ENCODE measurements around the gene LBH. TPM values are rescaled to one million over a fixed set of nuclear protein-coding genes. Genes with fewer than 3 reads are reported as not detected.

The LBH gene
- total RNA-seq (100 to 1,000 TPM; 115 to 121 TPM), polyA plus RNA-seq (156 TPM)

DNA sequence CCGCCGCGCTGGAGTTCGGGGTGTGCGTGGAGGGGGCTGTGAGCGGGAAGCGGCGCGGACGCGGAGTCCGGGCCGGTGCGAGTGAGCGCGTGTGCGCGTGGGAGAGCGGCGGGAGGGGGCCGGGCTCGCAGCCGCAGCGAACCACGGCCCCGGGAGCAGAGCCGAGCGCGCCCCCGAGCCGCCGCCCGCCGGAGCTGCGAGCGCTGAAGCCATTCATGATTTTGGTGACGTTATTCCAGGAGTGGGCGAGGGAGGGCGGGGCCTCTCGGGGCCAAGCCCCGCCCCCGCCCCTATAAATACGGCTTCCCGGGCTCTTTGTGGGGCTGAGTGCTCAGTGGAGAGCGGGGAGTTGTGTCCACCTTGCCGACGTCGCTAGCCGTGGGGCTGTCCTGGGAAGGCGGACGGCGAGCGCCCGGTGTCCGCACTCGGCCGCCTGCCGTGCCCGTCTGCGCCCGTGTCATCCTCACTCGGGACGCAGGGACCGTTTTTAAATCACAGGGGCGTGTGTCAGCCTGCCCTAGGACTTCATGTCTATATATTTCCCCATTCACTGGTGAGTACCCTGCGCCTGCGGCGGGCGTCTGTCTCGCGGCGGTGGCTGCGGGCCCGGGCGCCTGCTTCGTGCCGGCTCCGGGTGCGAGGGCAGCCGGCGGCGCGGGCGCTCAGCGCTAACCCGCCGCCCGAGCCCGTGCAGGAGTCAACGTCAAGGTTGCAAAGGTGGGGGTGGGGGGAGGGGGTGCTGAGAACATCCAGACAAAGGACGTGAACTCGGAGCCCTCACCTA lies at the start of gene LBH:
LBH (plus strand) TSS at position 323 of the 784 bp plus-strand sequence; CDS start at position 528, 205 bp downstream.
- Histone ChIP-seq H3K36me3 (ENCODE audit: insufficient read depth, low read length) (peaks cover 20% of the 10 kb centered on the region), H3K4me1 (ENCODE audit: insufficient read depth, low read length) (peaks cover 54% of the 10 kb centered on the region), H3K9me3 (ENCODE audit: low read length) (no peaks in the 10 kb centered on the region), H3K27ac (ENCODE audit: low read depth, low read length) (peak within 1 kb of the TSS; percentile 97), H3K27me3 (ENCODE audit: insufficient read depth, low read length, poor library complexity, severe bottlenecking) (no peaks in the 10 kb centered on the region), H3K4me3 (ENCODE audit: low read length) (peak within 1 kb of the TSS; percentile 88)
- H3K36me3 Mint-ChIP-seq, result peaks cover 8 to 36% (median 9%) of the 10 kb centered on the region in 3 donors
- peak within 1 kb of the TSS; percentile 86 to 98 (median 94) for H3K27ac Mint-ChIP-seq
- peak; percentile 85 to 96 (median 87) for DNase-seq
- ChIA-PET CTCF (interaction anchor here (1.4 to 23.4 kb wide), 12 partner anchors 8 to 480 kb away, joined by 4 to 285 read pairs (median 12); partner anchors contain the start of genes LCLAT1 and YPEL5), POLR2A (interaction anchor here (0.6 to 4.7 kb wide), 22 partner anchors 9 to 243 kb away, joined by 3 to 83 read pairs (median 5); partner anchors contain the start of genes LCLAT1 and YPEL5)
- H3K27me3 Mint-ChIP-seq, result peaks cover 0 to 7% of the 10 kb centered on the region in 2 donors
- peaks cover 56 to 68% (median 65%) of the 10 kb centered on the region in 3 donors for H3K4me1 Mint-ChIP-seq
- no peaks in the 10 kb centered on the region for H3K9me3 Mint-ChIP-seq
- peak within 1 kb of the TSS; percentile 88 to 96 (median 94) for H3K4me3 Mint-ChIP-seq

DNA sequence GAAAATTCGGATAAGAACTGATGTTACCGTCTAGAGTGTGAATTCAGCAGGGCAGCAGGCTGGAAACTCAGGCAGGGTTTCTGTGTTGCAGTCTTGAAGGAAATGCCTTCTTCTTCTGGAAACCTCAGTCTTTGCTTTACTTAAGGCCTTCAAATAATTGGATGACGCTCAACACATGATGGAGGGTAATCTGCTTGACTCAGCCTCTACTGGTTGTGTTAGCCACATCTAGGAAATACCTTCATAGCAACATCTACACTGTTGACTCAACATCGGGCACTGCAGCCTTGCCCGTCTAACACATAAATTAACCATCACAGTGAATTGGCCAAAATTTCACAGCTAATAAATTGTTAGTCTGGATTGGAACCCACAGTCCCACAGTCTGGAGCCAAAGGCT lies 47.3 kb upstream of the LBH start:
- Mint-ChIP-seq H3K4me3 (no peak overlapping the region), H3K4me1 (no peaks in the 10 kb centered on the region), H3K27ac (no peak overlapping the region), H3K36me3 (no peaks in the 10 kb centered on the region), H3K27me3 (peaks cover 3 to 8% of the 10 kb centered on the region in 2 donors), H3K9me3 (no peaks in the 10 kb centered on the region)
- Histone ChIP-seq H3K9me3 (ENCODE audit: low read length) (no peaks in the 10 kb centered on the region), H3K27me3 (ENCODE audit: insufficient read depth, low read length, poor library complexity, severe bottlenecking) (no peaks in the 10 kb centered on the region), H3K36me3 (ENCODE audit: insufficient read depth, low read length) (no peaks in the 10 kb centered on the region), H3K4me3 (ENCODE audit: low read length) (no peak overlapping the region), H3K27ac (ENCODE audit: low read depth, low read length) (no peak overlapping the region), H3K4me1 (ENCODE audit: insufficient read depth, low read length) (no peaks in the 10 kb centered on the region)
- DNase-seq, result no peak
- ChIA-PET POLR2A (no interaction called here), CTCF (no interaction called here)

DNA sequence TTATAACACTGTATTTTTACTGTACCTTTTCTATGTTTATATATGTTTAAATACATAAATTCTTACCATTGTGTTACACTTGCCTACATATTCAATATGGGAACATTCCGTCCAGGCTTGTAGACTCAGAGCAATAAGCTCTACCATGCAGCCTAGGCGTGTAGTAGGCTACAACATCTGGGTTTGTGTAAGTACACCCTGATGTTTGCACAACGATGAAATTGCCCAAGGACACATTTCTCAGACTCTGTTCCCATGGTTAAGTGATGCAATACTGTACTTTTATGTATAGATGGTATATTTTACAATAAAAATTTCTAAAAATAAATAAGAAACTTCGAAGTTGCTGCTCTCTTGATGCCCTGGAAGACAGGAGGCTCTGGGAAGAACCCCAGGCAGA lies 46.2 kb upstream of the LBH start:
- no peaks in the 10 kb centered on the region for H3K36me3 Mint-ChIP-seq
- no peak overlapping the region for H3K27ac ChIP-seq (ENCODE audit: low read depth, low read length)
- H3K4me1 ChIP-seq (ENCODE audit: insufficient read depth, low read length), result no peaks in the 10 kb centered on the region
- H3K4me1 Mint-ChIP-seq, result no peaks in the 10 kb centered on the region
- no peaks in the 10 kb centered on the region for H3K36me3 ChIP-seq (ENCODE audit: insufficient read depth, low read length)
- no peaks in the 10 kb centered on the region for H3K9me3 Mint-ChIP-seq
- H3K4me3 Mint-ChIP-seq, result no peak overlapping the region
- no peak overlapping the region for H3K4me3 ChIP-seq (ENCODE audit: low read length)
- peaks cover 0 to 8% of the 10 kb centered on the region in 2 donors for H3K27me3 Mint-ChIP-seq
- no peak for DNase-seq
- H3K27ac Mint-ChIP-seq, result no peak overlapping the region
- no peaks in the 10 kb centered on the region for H3K9me3 ChIP-seq (ENCODE audit: low read length)
- ChIA-PET POLR2A (no interaction called here), CTCF (interaction anchor here (0.7 kb wide), 1 partner anchor 526 kb away, joined by 3 read pairs; no protein-coding TSS in a partner anchor)
- no peaks in the 10 kb centered on the region for H3K27me3 ChIP-seq (ENCODE audit: insufficient read depth, low read length, poor library complexity, severe bottlenecking)

DNA sequence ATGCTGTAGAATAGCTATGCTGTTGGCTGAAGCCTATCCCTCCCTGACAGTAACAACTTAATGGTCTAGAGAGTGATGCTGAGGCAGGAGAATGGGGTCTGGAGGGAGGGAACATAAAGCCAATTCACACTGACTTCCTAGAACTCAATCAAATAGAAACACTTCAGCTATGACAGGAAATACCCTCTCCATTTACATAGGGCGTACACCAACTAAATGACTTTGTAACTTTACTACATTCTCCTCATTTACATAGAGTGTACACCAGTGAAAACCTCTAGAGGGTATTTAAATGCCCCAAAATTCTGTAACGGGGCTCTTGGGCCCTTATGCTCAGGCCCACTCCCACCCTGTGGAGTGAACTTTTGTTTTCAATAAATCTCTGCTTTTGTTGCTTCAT lies 43.0 kb upstream of the LBH start:
- H3K36me3 ChIP-seq (ENCODE audit: insufficient read depth, low read length), result no peaks in the 10 kb centered on the region
- ChIA-PET POLR2A (no interaction called here), CTCF (interaction anchor here (1.4 kb wide), 1 partner anchor 20 kb away, joined by 4 read pairs; no protein-coding TSS in a partner anchor)
- Mint-ChIP-seq H3K9me3 (no peaks in the 10 kb centered on the region), H3K4me1 (no peaks in the 10 kb centered on the region), H3K4me3 (no peak overlapping the region), H3K27ac (no peak overlapping the region), H3K27me3 (peaks cover 0 to 8% of the 10 kb centered on the region in 2 donors), H3K36me3 (peaks cover 0 to 2% (median 0%) of the 10 kb centered on the region in 3 donors)
- no peak overlapping the region for H3K4me3 ChIP-seq (ENCODE audit: low read length)
- H3K27ac ChIP-seq (ENCODE audit: low read depth, low read length), result no peak overlapping the region
- no peaks in the 10 kb centered on the region for H3K9me3 ChIP-seq (ENCODE audit: low read length)
- no peaks in the 10 kb centered on the region for H3K4me1 ChIP-seq (ENCODE audit: insufficient read depth, low read length)
- DNase-seq, result no peak
- no peaks in the 10 kb centered on the region for H3K27me3 ChIP-seq (ENCODE audit: insufficient read depth, low read length, poor library complexity, severe bottlenecking)

DNA sequence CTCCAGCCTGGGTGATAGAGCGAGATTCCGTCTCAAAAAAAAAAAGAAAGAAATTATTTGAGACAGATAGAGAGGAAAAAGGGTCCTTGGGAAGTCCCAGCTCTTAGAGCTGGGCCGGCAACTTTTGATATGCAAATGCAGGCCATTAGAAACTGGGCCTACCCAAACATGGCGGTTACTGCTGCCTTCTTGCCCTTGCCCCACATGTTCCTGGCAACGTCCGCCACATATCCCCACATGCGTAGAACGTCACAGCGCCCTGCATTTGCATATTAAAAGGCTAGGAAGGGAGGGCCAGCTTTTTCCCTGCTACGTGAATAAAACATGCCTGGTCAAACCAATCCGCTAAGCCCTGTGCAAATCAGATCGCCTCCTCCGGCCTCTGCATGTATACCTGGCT lies 40.7 kb upstream of the LBH start:
- no peaks in the 10 kb centered on the region for H3K9me3 ChIP-seq (ENCODE audit: low read length)
- no peaks in the 10 kb centered on the region for H3K27me3 ChIP-seq (ENCODE audit: insufficient read depth, low read length, poor library complexity, severe bottlenecking)
- Mint-ChIP-seq H3K4me3 (no peak overlapping the region), H3K27ac (no peak overlapping the region), H3K36me3 (peaks cover 0 to 2% (median 0%) of the 10 kb centered on the region in 3 donors), H3K9me3 (no peaks in the 10 kb centered on the region), H3K4me1 (no peaks in the 10 kb centered on the region), H3K27me3 (peaks cover 0 to 8% of the 10 kb centered on the region in 2 donors)
- ChIA-PET POLR2A (no interaction called here), CTCF (interaction anchor here (1.0 kb wide), 1 partner anchor 521 kb away, joined by 3 read pairs; no protein-coding TSS in a partner anchor)
- DNase-seq, result no peak
- H3K4me3 ChIP-seq (ENCODE audit: low read length), result no peak overlapping the region
- H3K36me3 ChIP-seq (ENCODE audit: insufficient read depth, low read length), result no peaks in the 10 kb centered on the region
- no peak overlapping the region for H3K27ac ChIP-seq (ENCODE audit: low read depth, low read length)
- no peaks in the 10 kb centered on the region for H3K4me1 ChIP-seq (ENCODE audit: insufficient read depth, low read length)

DNA sequence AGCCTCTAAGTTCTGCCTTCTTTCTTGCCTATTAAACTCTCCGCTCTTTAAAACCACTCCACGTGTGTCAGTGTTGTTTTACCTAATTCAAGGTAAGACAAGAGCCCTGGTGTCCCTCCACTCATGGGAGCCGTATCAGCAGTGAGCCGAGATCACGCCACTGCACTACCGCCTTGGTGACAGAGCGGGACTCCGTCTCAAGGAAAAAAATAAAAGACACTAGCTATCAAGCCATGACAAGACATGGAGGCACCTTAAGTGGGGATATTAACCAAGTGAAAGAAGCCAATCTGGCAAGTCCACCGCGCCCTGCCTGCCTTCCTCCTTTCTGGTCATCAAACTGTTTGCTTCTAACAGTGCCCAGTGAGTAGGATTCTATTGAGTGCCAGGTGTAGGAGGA lies 40.2 kb upstream of the LBH start:
- Mint-ChIP-seq H3K36me3 (peaks cover 0 to 2% (median 0%) of the 10 kb centered on the region in 3 donors), H3K4me3 (no peak overlapping the region), H3K4me1 (no peaks in the 10 kb centered on the region), H3K27me3 (peaks cover 0 to 3% of the 10 kb centered on the region in 2 donors), H3K27ac (no peak overlapping the region), H3K9me3 (no peaks in the 10 kb centered on the region)
- no peak overlapping the region for H3K4me3 ChIP-seq (ENCODE audit: low read length)
- H3K4me1 ChIP-seq (ENCODE audit: insufficient read depth, low read length), result no peaks in the 10 kb centered on the region
- H3K36me3 ChIP-seq (ENCODE audit: insufficient read depth, low read length), result no peaks in the 10 kb centered on the region
- H3K9me3 ChIP-seq (ENCODE audit: low read length), result no peaks in the 10 kb centered on the region
- ChIA-PET POLR2A (no interaction called here), CTCF (no interaction called here)
- H3K27me3 ChIP-seq (ENCODE audit: insufficient read depth, low read length, poor library complexity, severe bottlenecking), result no peaks in the 10 kb centered on the region
- no peak for DNase-seq
- H3K27ac ChIP-seq (ENCODE audit: low read depth, low read length), result peak overlapping the region; percentile 31

DNA sequence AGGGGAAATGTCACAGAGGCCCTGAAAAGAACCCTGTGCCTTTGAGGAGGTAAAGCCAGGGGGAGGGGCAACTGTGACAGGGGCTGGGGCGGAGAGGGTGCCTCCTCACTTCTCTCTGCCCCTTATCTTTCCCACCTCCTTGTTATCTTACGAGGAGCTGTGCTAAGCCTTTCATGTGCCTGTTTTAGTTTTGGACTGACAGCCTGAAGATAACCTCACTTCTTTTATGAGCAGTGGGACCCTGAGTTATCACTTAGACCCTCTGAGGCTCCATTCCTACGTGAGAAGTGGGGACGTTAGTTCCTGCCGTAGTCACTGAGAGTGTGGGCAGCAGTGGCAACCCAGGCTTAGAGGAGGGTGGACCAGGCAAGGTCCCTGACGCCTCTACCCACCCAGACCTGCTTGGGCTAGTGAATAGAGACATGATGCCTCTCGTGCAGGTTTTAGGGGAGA lies 39.5 kb upstream of the LBH start:
- Histone ChIP-seq H3K4me3 (ENCODE audit: low read length) (no peak overlapping the region), H3K4me1 (ENCODE audit: insufficient read depth, low read length) (no peaks in the 10 kb centered on the region), H3K9me3 (ENCODE audit: low read length) (no peaks in the 10 kb centered on the region), H3K27ac (ENCODE audit: low read depth, low read length) (peak overlapping the region; percentile 31), H3K36me3 (ENCODE audit: insufficient read depth, low read length) (no peaks in the 10 kb centered on the region), H3K27me3 (ENCODE audit: insufficient read depth, low read length, poor library complexity, severe bottlenecking) (no peaks in the 10 kb centered on the region)
- Mint-ChIP-seq H3K4me3 (no peak overlapping the region), H3K27me3 (no peaks in the 10 kb centered on the region), H3K9me3 (no peaks in the 10 kb centered on the region), H3K4me1 (no peaks in the 10 kb centered on the region), H3K27ac (no peak overlapping the region), H3K36me3 (peaks cover 0 to 2% (median 0%) of the 10 kb centered on the region in 3 donors)
- CTCF ChIA-PET, result interaction anchor here (2.0 kb wide), 1 partner anchor 520 kb away, joined by 6 read pairs; no protein-coding TSS in a partner anchor
- POLR2A ChIA-PET, result no interaction called here
- DNase-seq, result no peak

DNA sequence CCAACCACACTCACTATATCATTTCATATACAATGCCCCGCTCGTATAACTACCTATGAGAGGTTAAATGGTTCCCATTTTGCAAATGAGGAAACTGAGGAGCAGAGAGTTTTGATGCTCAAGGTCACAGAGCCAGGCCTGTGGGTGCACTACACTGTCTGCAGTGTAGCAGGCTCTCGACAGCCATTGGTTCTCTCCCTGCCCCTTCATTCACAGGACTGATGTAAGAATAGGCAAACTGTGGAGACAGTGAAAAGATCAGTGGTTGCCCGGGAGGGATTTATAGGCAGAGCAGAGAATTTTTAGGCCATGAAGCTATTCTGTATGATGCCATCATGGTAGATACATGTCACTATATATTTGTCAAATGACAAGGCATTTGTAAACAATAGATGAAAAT lies 39.0 kb upstream of the LBH start:
- no peaks in the 10 kb centered on the region for H3K4me1 ChIP-seq (ENCODE audit: insufficient read depth, low read length)
- no peaks in the 10 kb centered on the region for H3K36me3 ChIP-seq (ENCODE audit: insufficient read depth, low read length)
- no peak overlapping the region for H3K4me3 ChIP-seq (ENCODE audit: low read length)
- H3K4me1 Mint-ChIP-seq, result no peaks in the 10 kb centered on the region
- no peak overlapping the region for H3K27ac Mint-ChIP-seq
- DNase-seq, result no peak
- peaks cover 0 to 2% (median 0%) of the 10 kb centered on the region in 3 donors for H3K36me3 Mint-ChIP-seq
- H3K9me3 Mint-ChIP-seq, result no peaks in the 10 kb centered on the region
- CTCF ChIA-PET, result interaction anchor here (2.0 kb wide), 1 partner anchor 519 kb away, joined by 6 read pairs; no protein-coding TSS in a partner anchor
- POLR2A ChIA-PET, result no interaction called here
- H3K9me3 ChIP-seq (ENCODE audit: low read length), result no peaks in the 10 kb centered on the region
- H3K27ac ChIP-seq (ENCODE audit: low read depth, low read length), result no peak overlapping the region
- H3K27me3 Mint-ChIP-seq, result no peaks in the 10 kb centered on the region
- no peak overlapping the region for H3K4me3 Mint-ChIP-seq
- no peaks in the 10 kb centered on the region for H3K27me3 ChIP-seq (ENCODE audit: insufficient read depth, low read length, poor library complexity, severe bottlenecking)
